Measurements from ENCODE around the gene LRRC3.

The LRRC3 gene

DNA sequence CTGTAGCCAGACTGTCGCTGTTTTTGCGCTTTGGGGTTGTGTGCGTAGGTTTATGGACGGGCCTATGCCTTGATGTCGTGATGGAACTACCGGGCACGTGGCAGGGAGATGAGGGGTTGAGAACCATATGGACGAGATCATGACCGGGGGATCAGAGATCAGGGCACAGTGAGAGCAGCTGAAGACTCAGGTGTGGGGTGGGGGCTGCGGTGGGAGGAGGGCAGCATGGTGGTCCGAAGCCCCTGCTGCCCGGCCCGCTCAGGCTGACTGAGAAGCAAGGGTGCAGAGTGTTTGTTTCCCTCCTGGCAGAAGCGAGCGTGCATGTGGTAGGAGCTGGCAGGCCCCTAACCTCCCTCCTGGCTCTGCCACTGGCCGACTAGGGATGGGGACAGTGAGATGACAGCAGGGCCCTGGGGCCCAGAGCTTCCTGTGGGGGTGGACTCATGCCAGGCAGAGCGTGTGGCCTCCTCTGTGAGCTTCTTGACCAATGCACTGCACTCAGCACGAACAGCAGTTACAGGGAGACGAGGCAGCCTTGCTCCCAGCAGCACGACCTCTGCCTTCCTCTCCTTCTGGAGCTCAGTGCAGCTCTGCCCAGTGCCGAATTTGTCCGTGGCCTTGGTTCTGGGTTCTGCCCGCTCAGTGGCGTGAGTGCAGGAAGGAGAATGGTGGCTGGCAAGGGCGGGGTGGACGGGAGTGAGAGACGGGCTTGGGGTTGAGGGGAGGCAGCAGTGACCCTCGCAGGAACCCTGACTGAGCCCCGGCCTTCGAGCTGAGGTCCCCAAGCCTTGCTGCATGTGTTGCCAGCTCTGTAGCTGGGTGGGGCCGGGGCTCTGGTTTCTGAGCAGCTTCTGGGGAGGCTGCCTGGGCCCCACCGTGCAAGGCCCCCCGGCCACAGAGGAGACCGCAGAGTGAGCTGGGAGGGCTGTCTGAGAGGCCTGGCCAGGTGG lies 22.2 kb upstream of the LRRC3 start:
- TF ChIP-seq, protein P1, sequence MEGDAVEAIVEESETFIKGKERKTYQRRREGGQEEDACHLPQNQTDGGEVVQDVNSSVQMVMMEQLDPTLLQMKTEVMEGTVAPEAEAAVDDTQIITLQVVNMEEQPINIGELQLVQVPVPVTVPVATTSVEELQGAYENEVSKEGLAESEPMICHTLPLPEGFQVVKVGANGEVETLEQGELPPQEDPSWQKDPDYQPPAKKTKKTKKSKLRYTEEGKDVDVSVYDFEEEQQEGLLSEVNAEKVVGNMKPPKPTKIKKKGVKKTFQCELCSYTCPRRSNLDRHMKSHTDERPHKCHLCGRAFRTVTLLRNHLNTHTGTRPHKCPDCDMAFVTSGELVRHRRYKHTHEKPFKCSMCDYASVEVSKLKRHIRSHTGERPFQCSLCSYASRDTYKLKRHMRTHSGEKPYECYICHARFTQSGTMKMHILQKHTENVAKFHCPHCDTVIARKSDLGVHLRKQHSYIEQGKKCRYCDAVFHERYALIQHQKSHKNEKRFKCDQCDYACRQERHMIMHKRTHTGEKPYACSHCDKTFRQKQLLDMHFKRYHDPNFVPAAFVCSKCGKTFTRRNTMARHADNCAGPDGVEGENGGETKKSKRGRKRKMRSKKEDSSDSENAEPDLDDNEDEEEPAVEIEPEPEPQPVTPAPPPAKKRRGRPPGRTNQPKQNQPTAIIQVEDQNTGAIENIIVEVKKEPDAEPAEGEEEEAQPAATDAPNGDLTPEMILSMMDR (IDR thresholded peaks at IDR 0.05; ENCODE audit: low read depth, low read length) = no peak

DNA sequence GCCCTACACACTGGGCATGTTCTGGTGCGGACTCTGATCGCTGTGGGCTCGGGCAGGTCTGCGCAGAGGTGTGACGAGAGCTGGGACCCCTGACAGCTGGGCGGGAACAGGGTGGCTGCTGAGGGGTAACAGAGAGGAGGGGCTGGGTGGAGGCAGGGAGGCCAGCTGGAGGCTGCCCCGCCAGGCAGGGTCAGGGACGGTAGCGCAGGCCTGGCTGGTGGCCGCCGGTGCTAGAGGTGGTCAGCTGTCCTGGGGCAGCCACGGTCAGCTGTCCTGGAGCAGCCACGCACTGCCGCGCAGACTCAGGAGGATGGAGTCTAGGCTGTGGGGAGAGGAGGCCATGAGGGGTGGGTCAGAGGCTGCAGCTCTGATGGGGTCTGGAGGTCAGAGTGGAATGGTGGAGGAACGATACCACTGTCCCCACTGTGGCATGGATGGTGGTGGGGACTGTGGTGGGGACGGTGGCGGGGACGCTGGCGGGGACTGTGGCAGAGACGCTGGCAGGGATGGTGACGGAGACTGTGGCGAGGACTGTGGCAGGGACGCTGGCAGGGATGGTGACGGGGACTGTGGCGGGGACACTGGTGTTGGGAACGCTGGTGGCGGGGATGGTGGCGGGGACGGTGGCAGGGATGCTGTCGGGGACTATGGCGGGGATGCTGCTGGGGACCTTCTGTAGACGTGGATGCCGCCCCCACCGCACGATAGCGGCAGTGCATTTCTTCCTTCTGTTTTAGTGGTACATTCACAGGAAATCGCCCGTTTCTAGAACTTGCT lies 21.3 kb upstream of the LRRC3 start:
- no peaks in the 10 kb centered on the region for H3K4me1 ChIP-seq
- DNase-seq = no peak
- H3K36me3 ChIP-seq = no peaks in the 10 kb centered on the region
- H3K4me3 ChIP-seq (ENCODE audit: low read depth, low read length) = no peak overlapping the region
- no peaks in the 10 kb centered on the region for H3K9me3 ChIP-seq
- TF ChIP-seq, protein P1 (IDR thresholded peaks at IDR 0.05; ENCODE audit: low read depth, low read length) = no peak
- no peaks in the 10 kb centered on the region for H3K27me3 ChIP-seq

More for the DNA sequence above, 22.2 kb upstream of the LRRC3 start:
- no peak for DNase-seq
- Histone ChIP-seq H3K36me3 (no peaks in the 10 kb centered on the region), H3K9me3 (no peaks in the 10 kb centered on the region), H3K4me1 (no peaks in the 10 kb centered on the region), H3K27me3 (no peaks in the 10 kb centered on the region), H3K4me3 (ENCODE audit: low read depth, low read length) (no peak overlapping the region)

DNA sequence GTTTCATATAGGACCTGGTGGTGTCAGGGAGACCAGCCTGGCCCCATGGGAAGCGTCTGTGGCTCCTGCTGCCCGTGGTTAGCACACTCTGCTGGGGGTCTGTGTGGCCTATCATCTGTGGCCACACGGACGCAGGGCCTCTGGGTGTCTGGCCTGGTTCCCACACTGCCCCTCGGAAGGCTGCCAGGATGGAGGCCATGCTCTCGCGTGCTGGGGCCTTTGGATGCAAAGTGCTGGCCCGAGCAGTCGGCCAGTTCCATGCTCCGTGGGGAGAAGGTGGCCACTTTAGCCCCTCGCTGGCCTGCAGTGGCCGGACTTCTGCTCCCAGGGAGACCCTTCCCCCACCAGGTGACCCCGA lies 20.8 kb upstream of the LRRC3 start:
- TF ChIP-seq, protein P1 (IDR thresholded peaks at IDR 0.05; ENCODE audit: low read depth, low read length) = no peak
- no peak overlapping the region for H3K4me3 ChIP-seq (ENCODE audit: low read depth, low read length)
- H3K9me3 ChIP-seq = no peaks in the 10 kb centered on the region
- no peak for DNase-seq
- no peaks in the 10 kb centered on the region for H3K36me3 ChIP-seq
- no peaks in the 10 kb centered on the region for H3K27me3 ChIP-seq
- no peaks in the 10 kb centered on the region for H3K4me1 ChIP-seq

DNA sequence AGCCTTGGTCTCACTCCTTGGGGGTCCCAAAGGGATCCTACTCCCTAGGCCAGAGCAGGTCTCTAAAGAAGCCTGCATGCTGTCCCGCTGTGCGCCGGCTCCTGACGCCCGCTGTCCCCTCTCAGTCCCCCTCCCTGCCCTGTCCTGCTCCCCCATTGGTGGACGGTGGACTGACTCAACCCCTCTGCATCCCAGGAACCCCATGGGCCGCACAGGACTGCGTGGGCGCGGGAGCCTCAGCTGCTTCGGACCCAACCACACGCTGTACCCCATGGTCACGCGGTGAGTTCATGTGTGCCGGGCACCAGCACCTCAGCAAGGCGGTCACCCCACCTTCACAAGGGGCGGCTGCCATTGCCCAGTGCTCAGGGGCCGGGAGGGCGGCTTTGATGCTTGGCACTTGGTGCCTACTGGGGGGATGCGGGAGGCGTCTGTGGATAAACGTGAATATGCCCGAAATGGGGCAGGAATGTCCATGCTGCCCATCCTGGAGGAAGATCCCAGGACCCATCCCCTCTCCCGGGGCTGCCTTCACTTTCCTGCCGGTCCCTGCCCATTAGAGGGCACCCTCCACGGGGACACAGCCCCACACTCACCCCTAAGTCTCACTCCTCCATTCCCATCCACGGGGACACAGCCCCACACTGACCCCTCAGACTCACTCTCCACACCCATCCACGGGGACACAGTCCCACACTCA lies 20.2 kb upstream of the LRRC3 start:
- no peaks in the 10 kb centered on the region for H3K36me3 ChIP-seq
- no peak for DNase-seq
- TF ChIP-seq, protein P1 (IDR thresholded peaks at IDR 0.05; ENCODE audit: low read depth, low read length) = no peak

DNA sequence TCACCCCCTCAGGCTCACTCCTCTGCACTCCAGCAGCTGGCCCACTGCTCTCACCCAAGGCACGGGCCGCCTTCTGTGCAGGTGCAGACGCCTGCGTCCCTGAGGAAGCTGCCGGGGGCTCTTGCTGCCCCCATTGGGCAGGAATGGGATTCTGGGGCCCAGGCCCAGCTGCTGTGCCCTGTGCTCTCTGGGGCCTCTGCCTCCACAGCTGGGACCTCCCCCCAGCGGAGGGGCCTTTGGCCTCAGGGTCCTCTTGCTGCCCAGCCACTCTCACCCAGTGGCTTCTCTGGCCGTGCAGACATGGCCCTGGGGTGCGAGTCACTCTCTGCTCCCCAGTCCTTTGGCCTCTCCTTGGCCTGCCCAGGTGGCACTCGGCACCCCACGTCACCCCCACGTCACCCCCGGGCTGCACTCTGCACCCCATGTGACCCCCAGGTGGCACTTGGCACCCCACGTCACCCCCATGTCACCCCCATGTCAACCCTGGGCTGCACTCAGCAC lies 19.1 kb upstream of the LRRC3 start:
- TF ChIP-seq, protein P1 (IDR thresholded peaks at IDR 0.05; ENCODE audit: low read depth, low read length) = no peak
- Histone ChIP-seq H3K36me3 (no peaks in the 10 kb centered on the region), H3K27me3 (no peaks in the 10 kb centered on the region), H3K4me3 (ENCODE audit: low read depth, low read length) (no peak overlapping the region), H3K9me3 (no peaks in the 10 kb centered on the region), H3K4me1 (no peaks in the 10 kb centered on the region)
- DNase-seq = no peak

More for the DNA sequence above, 20.2 kb upstream of the LRRC3 start:
- H3K4me3 ChIP-seq (ENCODE audit: low read depth, low read length) = no peak overlapping the region
- H3K9me3 ChIP-seq = no peaks in the 10 kb centered on the region
- no peaks in the 10 kb centered on the region for H3K27me3 ChIP-seq
- no peaks in the 10 kb centered on the region for H3K4me1 ChIP-seq

Measured in BE2C (cell line).